HepG2 (cell line): Measurements from ENCODE around the gene ZNF275. TPM values are rescaled to one million over a fixed set of nuclear protein-coding genes. Genes with fewer than 3 reads are reported as not detected.

Experiments used
- ATF3 ChIP-seq: sonication (generic); formaldehyde crosslinking; IDR thresholded peaks from 2 replicates; pipeline ENCODE4 v1.4.0; 2020; ENCODE audit warnings: missing genetic modification reagents
- GMEB2 ChIP-seq: IDR thresholded peaks from 2 replicates; pipeline ENCODE4 v1.6.1; 2016; ENCODE audit warnings: missing biosample characterization, missing genetic modification reagents, low read depth
- JARID2 ChIP-seq: sonication (generic); formaldehyde crosslinking; IDR thresholded peaks from 2 replicates; pipeline ENCODE4 v1.8.1; 2023; ENCODE audit warnings: missing genetic modification reagents, inconsistent platforms; ENCODE audit not compliant: insufficient replicate concordance
- PAWR ChIP-seq: sonication (generic); formaldehyde crosslinking; IDR thresholded peaks from 2 replicates; pipeline ENCODE4 v1.4.0; 2020; ENCODE audit warnings: missing genetic modification reagents, mild to moderate bottlenecking, borderline replicate concordance
- TRIM22 ChIP-seq: fragments of 450-650 bp; IDR thresholded peaks from 2 replicates; pipeline ENCODE4 v1.6.1; 2017
- ZBTB10 ChIP-seq: sonication (generic); formaldehyde crosslinking; IDR thresholded peaks from 2 replicates; pipeline ENCODE4 v1.4.0; 2020; ENCODE audit warnings: missing genetic modification reagents, borderline replicate concordance
- ZFP41 ChIP-seq: sonication (generic); formaldehyde crosslinking; IDR thresholded peaks from 2 replicates; pipeline ENCODE4 v1.4.0; 2020; ENCODE audit warnings: mild to moderate bottlenecking, missing genetic modification reagents, borderline replicate concordance
- polyA plus RNA-seq, 8 experiments: library from polyadenylated mRNA; depleted of rRNA in 3 of 8; stranded (reverse) in 7 of 8; unstranded in 1 of 8; fragments of >200 nt; fragmentation: Illumina TruSeq in 4 of 8; extraction: Trizol in 4 of 8; gene quantifications; 2 replicates each; pipeline versions ENCODE4 v1.2.1 to v1.2.3, GENCODE V29; 2011 to 2016; ENCODE audit warnings: low read depth in 4 of 8, missing spikeins in 1 of 8, mixed read lengths in 1 of 8; ENCODE audit not compliant: insufficient read depth in 1 of 8
- total RNA-seq, 5 experiments: library from RNA; depleted of rRNA; stranded (reverse); fragments of >200 nt; fragmentation: Illumina TruSeq; extraction: Trizol; gene quantifications; 2 replicates each; pipeline ENCODE4 v1.2.3, GENCODE V29; 2016; ENCODE audit warnings: low read depth in 1 of 5

Gene ZNF275
- total and polyA plus RNA-seq, 2 of the 13 experiments (the other 11 are each of a cell fraction or from before 2014, with no cell fraction given): 6.4 to 11.8 TPM

GRCh38 chrX:153317306-153317705, 16.6 kb upstream of the ZNF275 start (continued):
- TF ChIP-seq ZBTB10 (CRISPR knock-in tag): no peak
- TF ChIP-seq ATF3: no peak
- TF ChIP-seq ZFP41 (CRISPR knock-in tag): no peak
- TF ChIP-seq JARID2 (CRISPR knock-in tag): no peak
- no peak for TF ChIP-seq TRIM22
- no peak for TF ChIP-seq PAWR (CRISPR knock-in tag)
- no peak for TF ChIP-seq GMEB2 (CRISPR knock-in tag)
